Uterus (tissue), 2 donors: ENCODE measurements around the gene MAGI3.

Experiments
- CTCF ChIP-seq, 4 experiments: fragments of 200-600 bp in 2 of 4; fragments of 450-650 bp in 2 of 4; sonication (generic) in 2 of 4; IDR thresholded peaks; one replicate each; pipeline ENCODE4 v1.5.1; 2016 to 2019; ENCODE audit warnings: antibody characterized with exemption in 4 of 4, mild to moderate bottlenecking in 2 of 4, moderate library complexity in 1 of 4
- POLR2A ChIP-seq, 2 donors: fragments of 450-650 bp; IDR thresholded peaks; one replicate each; pipeline ENCODE4 v1.6.1; 2016; ENCODE audit warnings: antibody characterized with exemption in 2 of 2, mild to moderate bottlenecking in 1 of 2, moderate library complexity in 1 of 2

DNA sequence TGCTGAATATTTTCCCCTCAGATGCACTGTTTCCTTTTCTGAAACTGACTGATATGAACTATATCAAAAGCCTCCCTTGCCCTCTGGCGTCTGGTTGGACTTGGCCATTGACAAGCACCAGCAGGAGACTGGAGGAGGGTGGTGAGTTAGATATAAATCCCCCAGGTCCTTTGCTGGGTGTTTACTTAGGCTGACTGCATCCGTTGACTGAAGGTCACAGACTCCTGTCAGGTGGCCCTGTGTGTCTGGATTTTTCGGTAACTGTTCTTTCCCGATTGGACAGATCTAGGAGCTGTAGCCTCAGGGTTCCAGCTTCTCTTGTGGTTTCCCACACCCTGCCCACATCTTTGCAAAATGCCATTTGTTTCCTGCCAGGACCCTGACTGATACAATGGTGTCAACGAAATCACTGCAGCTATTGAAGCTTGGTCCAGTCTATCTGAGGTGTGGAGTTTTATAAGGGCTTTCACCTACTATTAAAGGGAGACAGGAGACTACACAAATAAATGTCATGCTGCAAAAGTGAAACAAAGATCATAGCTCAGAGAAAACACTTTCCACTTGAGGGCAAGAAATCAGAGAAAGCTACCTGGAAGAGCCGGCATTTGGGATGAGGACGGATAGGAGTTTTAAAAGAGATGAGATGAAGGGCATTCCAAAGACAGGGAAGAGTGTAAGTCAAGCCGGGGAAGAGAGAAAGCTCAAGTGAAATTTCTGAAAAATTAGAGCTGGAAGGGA lies 1.5 kb upstream of the MAGI3 start:
- TF ChIP-seq CTCF (IDR thresholded peaks at IDR 0.05) (no peak), POLR2A (IDR thresholded peaks at IDR 0.05) (no peak)
